OCI-LY1 (cell line): ENCODE results near the gene SF1.

ENCODE experiments used
- H2AFZ ChIP-seq: fragments of 200-600 bp; sonication (generic), shearing (Covaris generic); 2 replicates; pipeline ENCODE4 v1.6.0; 2014; ENCODE audit warnings: antibody characterized with exemption, mild to moderate bottlenecking, low read length
- H3F3A ChIP-seq: fragments of 200-600 bp; sonication (generic), shearing (Covaris generic); 2 replicates; pipeline ENCODE4 v1.6.0; 2014; ENCODE audit warnings: mild to moderate bottlenecking, antibody characterized with exemption, low read length, moderate library complexity; ENCODE audit not compliant: insufficient read depth
- H3K27ac ChIP-seq: fragments of 200-600 bp; sonication (generic); 2 replicates; pipeline ENCODE4 v1.5.1; 2014; ENCODE audit warnings: low read length, mixed run types, mild to moderate bottlenecking, low read depth; ENCODE audit not compliant: poor library complexity, severe bottlenecking
- H3K27me3 ChIP-seq: fragments of 200-600 bp; sonication (generic); 2 replicates; pipeline ENCODE4 v1.6.0; 2014; ENCODE audit warnings: antibody characterized with exemption, mild to moderate bottlenecking, low read length, moderate library complexity; ENCODE audit not compliant: insufficient read depth
- H3K36me3 ChIP-seq: fragments of 200-600 bp; sonication (generic); 2 replicates; pipeline ENCODE4 v1.6.1; 2014; ENCODE audit warnings: mild to moderate bottlenecking, antibody characterized with exemption, low read length, moderate library complexity, mixed read lengths; ENCODE audit not compliant: insufficient read depth
- H3K4me1 ChIP-seq: fragments of 200-600 bp; sonication (generic); 2 replicates; pipeline ENCODE4 v1.5.1; 2014; ENCODE audit warnings: mild to moderate bottlenecking, low read length, moderate library complexity; ENCODE audit not compliant: insufficient read depth, severe bottlenecking
- H3K4me2 ChIP-seq: fragments of 200-600 bp; sonication (generic), shearing (Covaris generic); 2 replicates; pipeline ENCODE4 v1.6.1; 2014; ENCODE audit warnings: low read length
- H3K4me3 ChIP-seq: fragments of 200-600 bp; sonication (generic); 2 replicates; pipeline ENCODE4 v1.5.1; 2014; ENCODE audit warnings: low read length, low read depth, mild to moderate bottlenecking, mixed read lengths; ENCODE audit not compliant: poor library complexity, severe bottlenecking
- H3K79me2 ChIP-seq: fragments of 200-600 bp; shearing (Covaris generic); 2 replicates; pipeline ENCODE4 v1.6.1; 2016; ENCODE audit warnings: mixed run types, low read length, mixed read lengths; ENCODE audit not compliant: insufficient read depth
- H3K9ac ChIP-seq: fragments of 200-600 bp; sonication (generic), shearing (Covaris generic); 2 replicates; pipeline ENCODE4 v1.6.1; 2014; ENCODE audit warnings: mild to moderate bottlenecking, low read length, mixed read lengths
- H3K9me2 ChIP-seq: fragments of 200-600 bp; sonication (generic), shearing (Covaris generic); 2 replicates; pipeline ENCODE4 v1.6.1; 2014; ENCODE audit warnings: low read depth, mild to moderate bottlenecking, low read length, mixed read lengths
- H3K9me3 ChIP-seq: fragments of 200-600 bp; shearing (Covaris generic); 2 replicates; pipeline ENCODE4 v1.6.1; 2014; ENCODE audit warnings: low read length, mixed read lengths
- H4K20me1 ChIP-seq: fragments of 200-600 bp; sonication (generic), shearing (Covaris generic); 2 replicates; pipeline ENCODE4 v1.6.0; 2016; ENCODE audit warnings: mild to moderate bottlenecking, low read length; ENCODE audit not compliant: insufficient read depth
- EZH2 ChIP-seq: fragments of 200-600 bp; sonication (generic), shearing (Covaris generic); IDR thresholded peaks from 2 replicates; pipeline ENCODE4 v1.8.0; 2017; ENCODE audit warnings: borderline replicate concordance, mixed run types, mild to moderate bottlenecking, antibody characterized with exemption, low read length, moderate library complexity, mixed read lengths
- TF ChIP-seq, protein P1 (sequence below): fragments of 200-600 bp; sonication (generic), shearing (Covaris generic); IDR thresholded peaks from 2 replicates; pipeline ENCODE4 v1.5.1; 2017; ENCODE audit warnings: mild to moderate bottlenecking, antibody characterized with exemption, low read length, moderate library complexity, mixed read lengths

Gene SF1

DNA sequence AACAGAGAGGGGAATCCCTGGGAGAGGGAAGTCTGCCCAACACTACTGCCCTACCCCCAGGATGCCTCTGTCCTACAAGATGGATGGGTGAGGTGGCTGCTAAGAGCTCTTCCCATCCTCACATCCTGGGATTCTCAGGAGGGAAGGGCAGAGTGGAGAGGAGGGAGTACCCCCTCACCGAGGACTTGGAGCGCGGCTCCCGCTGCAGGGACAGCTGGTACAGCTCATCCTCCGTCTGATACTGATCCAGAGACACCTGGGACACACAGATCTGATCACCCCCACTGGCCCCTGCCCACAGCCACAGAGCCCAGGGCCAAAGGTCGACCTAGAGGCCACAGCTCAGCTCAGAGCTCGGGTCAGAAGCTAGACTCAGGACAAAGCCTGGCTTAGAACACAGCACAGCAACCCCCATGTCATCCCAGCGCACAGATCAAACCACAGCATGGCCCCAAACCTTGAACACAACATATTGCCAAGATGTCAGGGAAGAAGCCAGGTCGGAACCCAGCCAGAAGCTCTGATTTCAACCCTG lies 42.5 kb downstream of the SF1 start:
- TF ChIP-seq, protein P1, sequence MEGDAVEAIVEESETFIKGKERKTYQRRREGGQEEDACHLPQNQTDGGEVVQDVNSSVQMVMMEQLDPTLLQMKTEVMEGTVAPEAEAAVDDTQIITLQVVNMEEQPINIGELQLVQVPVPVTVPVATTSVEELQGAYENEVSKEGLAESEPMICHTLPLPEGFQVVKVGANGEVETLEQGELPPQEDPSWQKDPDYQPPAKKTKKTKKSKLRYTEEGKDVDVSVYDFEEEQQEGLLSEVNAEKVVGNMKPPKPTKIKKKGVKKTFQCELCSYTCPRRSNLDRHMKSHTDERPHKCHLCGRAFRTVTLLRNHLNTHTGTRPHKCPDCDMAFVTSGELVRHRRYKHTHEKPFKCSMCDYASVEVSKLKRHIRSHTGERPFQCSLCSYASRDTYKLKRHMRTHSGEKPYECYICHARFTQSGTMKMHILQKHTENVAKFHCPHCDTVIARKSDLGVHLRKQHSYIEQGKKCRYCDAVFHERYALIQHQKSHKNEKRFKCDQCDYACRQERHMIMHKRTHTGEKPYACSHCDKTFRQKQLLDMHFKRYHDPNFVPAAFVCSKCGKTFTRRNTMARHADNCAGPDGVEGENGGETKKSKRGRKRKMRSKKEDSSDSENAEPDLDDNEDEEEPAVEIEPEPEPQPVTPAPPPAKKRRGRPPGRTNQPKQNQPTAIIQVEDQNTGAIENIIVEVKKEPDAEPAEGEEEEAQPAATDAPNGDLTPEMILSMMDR: no peak
- TF ChIP-seq EZH2: no peak
- H3F3A ChIP-seq: no peaks in the 10 kb centered on the region
- no peaks in the 10 kb centered on the region; the same call in 1 of the 2 replicates for H3K36me3 ChIP-seq
- no peak overlapping the region for H3K4me3 ChIP-seq
- no peaks in the 10 kb centered on the region for H3K79me2 ChIP-seq
- no peaks in the 10 kb centered on the region for H4K20me1 ChIP-seq
- no peak overlapping the region for H2AFZ ChIP-seq
- H3K4me2 ChIP-seq: no peak overlapping the region
- no peaks in the 10 kb centered on the region for H3K9me2 ChIP-seq
- no peak overlapping the region for H3K9ac ChIP-seq
- no peaks in the 10 kb centered on the region for H3K9me3 ChIP-seq
- no peaks in the 10 kb centered on the region for H3K27me3 ChIP-seq
- H3K4me1 ChIP-seq: no peaks in the 10 kb centered on the region
- H3K27ac ChIP-seq: no peak overlapping the region

DNA sequence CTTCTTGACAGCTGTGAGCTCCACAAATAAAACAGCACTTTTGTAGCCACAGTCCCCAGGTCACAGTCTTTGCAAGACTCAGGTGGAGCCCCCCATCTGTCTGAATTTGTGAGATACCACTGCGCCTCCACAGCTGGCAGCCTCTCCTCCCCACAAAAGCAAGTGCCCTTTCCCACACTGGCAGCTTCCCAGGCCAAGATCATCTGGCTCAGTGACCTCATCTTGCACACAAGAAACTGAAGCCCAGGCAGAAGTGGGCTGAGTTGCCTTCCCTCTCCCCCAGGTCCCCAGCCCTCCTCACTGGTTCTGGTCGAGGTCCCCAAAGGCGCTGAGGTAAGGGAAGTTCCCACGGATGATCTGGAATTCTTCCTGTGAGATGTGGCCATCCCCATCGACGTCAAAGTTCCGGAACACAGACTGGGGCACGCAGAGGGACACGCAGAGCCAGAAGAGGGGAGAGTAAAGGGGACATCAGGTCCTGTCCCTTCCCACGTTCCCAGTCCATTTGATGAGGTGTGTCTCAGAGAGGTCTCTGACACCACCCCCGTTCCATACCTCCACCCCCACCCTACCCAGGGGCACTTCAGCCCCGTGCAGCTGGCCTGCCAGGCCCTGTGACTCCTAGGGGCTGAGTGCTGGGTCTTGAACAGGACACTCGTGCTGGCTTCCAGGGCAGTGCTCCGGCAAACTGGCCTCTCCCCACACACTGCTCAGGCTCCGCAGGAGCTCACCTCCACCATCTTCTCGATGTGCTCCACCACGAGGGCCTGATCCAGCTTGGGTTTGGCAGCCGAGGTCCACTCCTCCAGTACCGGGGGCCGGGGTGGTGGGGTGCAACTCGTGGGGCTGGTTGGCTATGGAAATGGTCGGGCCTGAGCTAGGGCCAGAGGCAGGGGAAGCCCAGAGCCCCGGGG lies 43.3 kb downstream of the SF1 start:
- Histone ChIP-seq H3K4me1 (no peaks in the 10 kb centered on the region), H3K4me3 (no peak overlapping the region), H3K36me3 (peaks cover 5% of the 10 kb centered on the region; the same call in 1 of the 2 replicates), H3K27ac (no peak overlapping the region), H3F3A (no peaks in the 10 kb centered on the region), H3K27me3 (no peaks in the 10 kb centered on the region), H3K9me3 (no peaks in the 10 kb centered on the region), H3K4me2 (no peak overlapping the region), H3K9me2 (no peaks in the 10 kb centered on the region), H3K79me2 (no peaks in the 10 kb centered on the region), H3K9ac (no peak overlapping the region), H2AFZ (no peak overlapping the region), H4K20me1 (no peaks in the 10 kb centered on the region)
- TF ChIP-seq EZH2: no peak
- TF ChIP-seq, protein P1: no peak

DNA sequence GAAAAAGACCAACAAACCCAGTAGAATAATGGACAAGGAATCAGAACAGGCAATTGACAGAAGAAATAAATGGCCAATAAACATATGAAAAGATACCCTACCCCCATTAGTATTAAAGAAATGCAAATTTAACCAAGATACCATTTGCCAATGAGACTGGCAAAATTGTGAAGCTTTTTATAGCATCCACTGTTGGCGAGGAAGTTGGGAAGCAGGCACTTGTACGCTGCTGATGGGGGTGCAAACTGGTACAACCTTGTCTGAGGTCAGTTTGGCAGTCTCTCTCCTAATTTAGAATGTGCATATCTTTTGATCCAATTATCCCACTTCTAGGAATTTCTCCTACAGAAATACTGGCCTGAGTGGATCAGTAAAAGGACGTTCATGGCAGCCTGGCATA lies 46.7 kb downstream of the SF1 start:
- Histone ChIP-seq H3K4me2 (no peak overlapping the region), H3K9me2 (no peaks in the 10 kb centered on the region), H3K27me3 (no peaks in the 10 kb centered on the region), H3K36me3 (peaks cover 5% of the 10 kb centered on the region; the same call in 1 of the 2 replicates), H2AFZ (no peak overlapping the region), H3K4me3 (no peak overlapping the region), H3K4me1 (no peaks in the 10 kb centered on the region), H4K20me1 (no peaks in the 10 kb centered on the region), H3K79me2 (no peaks in the 10 kb centered on the region), H3F3A (no peaks in the 10 kb centered on the region), H3K9me3 (no peaks in the 10 kb centered on the region), H3K27ac (no peak overlapping the region), H3K9ac (no peak overlapping the region)
- TF ChIP-seq, protein P1: no peak
- TF ChIP-seq EZH2: no peak
